ENCODE results near the gene GASK1A.

GASK1A gene

GRCh38 chr3:43028678-43029490 lies 49.8 kb downstream of the GASK1A start:
- H3K27ac ChIP-seq (ENCODE audit: low read depth, low read length), result no peak overlapping the region
- no peaks in the 10 kb centered on the region for H3K79me2 ChIP-seq (ENCODE audit: insufficient read depth, low read length)
- TF ChIP-seq EZH2phosphoT487 (conservative IDR thresholded peaks at IDR 0.05; ENCODE audit: low read length) (no peak), CTCF (IDR thresholded peaks at IDR 0.05; ENCODE audit: insufficient read depth, low read length, poor library complexity, severe bottlenecking) (no peak)
- no peak overlapping the region for H3K4me3 ChIP-seq (ENCODE audit: insufficient read depth, low read length, poor library complexity, severe bottlenecking)
- H3K4me2 ChIP-seq (ENCODE audit: low read depth, low read length, poor library complexity, severe bottlenecking), result no peak overlapping the region
- no peaks in the 10 kb centered on the region for H3K9me2 ChIP-seq (replicated peaks; ENCODE audit: insufficient read depth, low read length)
- H3K9me3 ChIP-seq (ENCODE audit: insufficient read depth, low read length), result no peaks in the 10 kb centered on the region
- H3K9ac ChIP-seq (ENCODE audit: low read length), result no peak overlapping the region
- no peaks in the 10 kb centered on the region for H3K36me3 ChIP-seq (ENCODE audit: low read length)
- H3K27me3 ChIP-seq (ENCODE audit: low read length), result no peaks in the 10 kb centered on the region
- H2AFZ ChIP-seq (ENCODE audit: low read depth, low read length, severe bottlenecking), result no peak overlapping the region
- no peaks in the 10 kb centered on the region for H4K20me1 ChIP-seq (ENCODE audit: low read depth, low read length)
- H3F3A ChIP-seq (ENCODE audit: insufficient read depth), result no peaks in the 10 kb centered on the region

- Histone ChIP-seq H3K36me3 (ENCODE audit: low read length) (no peaks in the 10 kb centered on the region), H4K20me1 (ENCODE audit: low read depth, low read length) (no peaks in the 10 kb centered on the region), H3K4me3 (ENCODE audit: insufficient read depth, low read length, poor library complexity, severe bottlenecking) (no peak overlapping the region), H3K4me2 (ENCODE audit: low read depth, low read length, poor library complexity, severe bottlenecking) (no peak overlapping the region), H3K9ac (ENCODE audit: low read length) (no peak overlapping the region), H3K27me3 (ENCODE audit: low read length) (no peaks in the 10 kb centered on the region), H3K9me3 (ENCODE audit: insufficient read depth, low read length) (no peaks in the 10 kb centered on the region), H3K27ac (ENCODE audit: low read depth, low read length) (no peak overlapping the region), H3K79me2 (ENCODE audit: insufficient read depth, low read length) (no peaks in the 10 kb centered on the region), H3F3A (ENCODE audit: insufficient read depth) (no peaks in the 10 kb centered on the region), H2AFZ (ENCODE audit: low read depth, low read length, severe bottlenecking) (no peak overlapping the region), H3K9me2 (replicated peaks; ENCODE audit: insufficient read depth, low read length) (no peaks in the 10 kb centered on the region)
- TF ChIP-seq EZH2phosphoT487 (conservative IDR thresholded peaks at IDR 0.05; ENCODE audit: low read length) (no peak), CTCF (IDR thresholded peaks at IDR 0.05; ENCODE audit: insufficient read depth, low read length, poor library complexity, severe bottlenecking) (no peak)
Measured at GRCh38 chr3:43030162-43030935, 51.2 kb downstream of the GASK1A start.

GRCh38 chr3:43031485-43031884 lies 52.4 kb downstream of the GASK1A start:
- H3K27ac ChIP-seq (ENCODE audit: low read depth, low read length), result no peak overlapping the region
- TF ChIP-seq CTCF (IDR thresholded peaks at IDR 0.05; ENCODE audit: insufficient read depth, low read length, poor library complexity, severe bottlenecking), result no peak
- no peak for TF ChIP-seq EZH2phosphoT487 (conservative IDR thresholded peaks at IDR 0.05; ENCODE audit: low read length)

More at GRCh38 chr3:43031485-43031884, 52.4 kb downstream of the GASK1A start:
- Histone ChIP-seq H3K79me2 (ENCODE audit: insufficient read depth, low read length) (no peaks in the 10 kb centered on the region), H2AFZ (ENCODE audit: low read depth, low read length, severe bottlenecking) (no peak overlapping the region), H3K36me3 (ENCODE audit: low read length) (no peaks in the 10 kb centered on the region), H4K20me1 (ENCODE audit: low read depth, low read length) (no peaks in the 10 kb centered on the region), H3K27me3 (ENCODE audit: low read length) (no peaks in the 10 kb centered on the region), H3K9ac (ENCODE audit: low read length) (no peak overlapping the region), H3K9me3 (ENCODE audit: insufficient read depth, low read length) (no peaks in the 10 kb centered on the region), H3K4me3 (ENCODE audit: insufficient read depth, low read length, poor library complexity, severe bottlenecking) (no peak overlapping the region), H3F3A (ENCODE audit: insufficient read depth) (no peaks in the 10 kb centered on the region), H3K4me2 (ENCODE audit: low read depth, low read length, poor library complexity, severe bottlenecking) (no peak overlapping the region), H3K9me2 (replicated peaks; ENCODE audit: insufficient read depth, low read length) (no peaks in the 10 kb centered on the region)

Data from SU-DHL-6 (cell line).